NCI-H1092 (cell line): ENCODE measurements around the gene CCBE1.

ENCODE experiments used
- DNase-seq: peaks from one replicate; lab custom pipeline; 2025; lab: John Stamatoyannopoulos, UW

Gene CCBE1

GRCh38 chr18:59454909-59455727, 242.1 kb downstream of the CCBE1 start:
- no peak for DNase-seq

GRCh38 chr18:59453468-59453961, 243.7 kb downstream of the CCBE1 start:
- DNase-seq, result no peak

GRCh38 chr18:59451963-59452362, 245.3 kb downstream of the CCBE1 start:
- no peak for DNase-seq

- DNase-seq, result no peak
These were observed 246.2 kb downstream of the CCBE1 start for GRCh38 chr18:59451073-59451472.

GRCh38 chr18:59448546-59448945, 248.7 kb downstream of the CCBE1 start:
- DNase-seq, result no peak

- DNase-seq, result no peak
These were observed 251.2 kb downstream of the CCBE1 start for GRCh38 chr18:59446012-59446411.

GRCh38 chr18:59437851-59438569, 259.2 kb downstream of the CCBE1 start:
- no peak for DNase-seq

GRCh38 chr18:59432803-59433597, 264.2 kb downstream of the CCBE1 start:
- no peak for DNase-seq

- DNase-seq, result no peak
These were observed 266.1 kb downstream of the CCBE1 start for GRCh38 chr18:59431131-59431530.

GRCh38 chr18:59429608-59430007, 267.6 kb downstream of the CCBE1 start:
- no peak for DNase-seq

- no peak for DNase-seq
These were observed 269.2 kb downstream of the CCBE1 start for GRCh38 chr18:59428018-59428417.

- no peak for DNase-seq
These were observed 270.4 kb downstream of the CCBE1 start for GRCh38 chr18:59426855-59427254.

GRCh38 chr18:59423259-59423658, 274.0 kb downstream of the CCBE1 start:
- no peak for DNase-seq

- no peak for DNase-seq
These were observed 277.0 kb downstream of the CCBE1 start for GRCh38 chr18:59420244-59420643.

- no peak for DNase-seq
These were observed 277.8 kb downstream of the CCBE1 start for GRCh38 chr18:59419386-59419785.

GRCh38 chr18:59416818-59417217, 280.4 kb downstream of the CCBE1 start:
- DNase-seq, result no peak

GRCh38 chr18:59414111-59414653, 283.0 kb downstream of the CCBE1 start:
- DNase-seq, result no peak

- peak; percentile 98 for DNase-seq
These were observed 294.7 kb downstream of the CCBE1 start for GRCh38 chr18:59402432-59403090.

- DNase-seq, result no peak
These were observed 296.8 kb downstream of the CCBE1 start for GRCh38 chr18:59400407-59400806.

- no peak for DNase-seq
These were observed 301.7 kb downstream of the CCBE1 start for GRCh38 chr18:59395226-59396175.
